Astrocyte (in vitro differentiated cells and primary cell): ENCODE measurements around the gene MXRA8.

Experiments
- CTCF ChIP-seq: IDR thresholded peaks from 2 replicates; pipeline ENCODE4 v1.5.1; 2011; ENCODE audit warnings: low read depth, mild to moderate bottlenecking, inconsistent platforms, low read length, moderate library complexity; ENCODE audit not compliant: insufficient read depth
- EZH2 ChIP-seq: IDR thresholded peaks from 2 replicates; pipeline ENCODE4 v1.6.1; 2012; ENCODE audit warnings: mild to moderate bottlenecking, low read length, inconsistent platforms; ENCODE audit not compliant: insufficient read depth

GRCh38 chr1:1349256-1350012 lies 8.9 kb downstream of the MXRA8 start, which contains the start of gene DVL1:
- TF ChIP-seq EZH2 = no peak
- no peak for TF ChIP-seq CTCF
